Naive thymus-derived CD4-positive, alpha-beta T cell (primary cell): ENCODE measurements around the gene TMEM271. TPM values are rescaled to one million over a fixed set of nuclear protein-coding genes. Genes with fewer than 3 reads are reported as not detected.

ENCODE experiments used
- ATAC-seq: fragments of 150-1000 bp; cut with Tn5 transposase; 2 replicates; pipeline ENCODE4 v1.10.0; 2021; ENCODE audit warnings: mild to moderate bottlenecking, moderate library complexity
- CTCF ChIA-PET: fragments of 350-600 bp; sonication (Branson Sonifier 250); formaldehyde crosslinking; loops from one replicate; lab custom pipeline; 2021; ENCODE audit warnings: antibody characterized with exemption; lab: Charles Lee
- POLR2A ChIA-PET: fragments of 350-600 bp; sonication (Branson Sonifier 250); formaldehyde crosslinking; loops from one replicate; lab custom pipeline; 2021; ENCODE audit warnings: antibody characterized with exemption, inconsistent platforms; lab: Charles Lee
- DNase-seq, 9 donors: peaks; one replicate each; pipeline versions ENCODE4 v3.0.0 to v3.0.0-alpha.2; 2020 to 2022; ENCODE audit warnings: mixed read lengths in 1 of 9
- H3K27ac ChIP-seq: one replicate; pipeline ENCODE4 v1.7.0; 2013; ENCODE audit warnings: mild to moderate bottlenecking, low read depth, low read length, moderate library complexity
- H3K27me3 ChIP-seq, 2 donors: one replicate each; pipeline ENCODE4 v1.7.0; 2013; ENCODE audit warnings: low read length in 2 of 2, mild to moderate bottlenecking in 2 of 2, moderate library complexity in 2 of 2; ENCODE audit not compliant: control insufficient read depth in 2 of 2, insufficient read depth in 2 of 2
- H3K36me3 ChIP-seq, 3 experiments: 1 replicate in 2 of 3; 2 replicates in 1 of 3; pipeline ENCODE4 v1.7.0; 2013; ENCODE audit warnings: low read length in 3 of 3, mild to moderate bottlenecking in 3 of 3, moderate library complexity in 1 of 3; ENCODE audit not compliant: insufficient read depth in 3 of 3, control insufficient read depth in 2 of 3
- H3K4me1 ChIP-seq, 2 donors: one replicate each; pipeline ENCODE4 v1.7.0; 2013; ENCODE audit warnings: low read length in 2 of 2, mild to moderate bottlenecking in 2 of 2, moderate library complexity in 1 of 2; ENCODE audit not compliant: control insufficient read depth in 2 of 2, insufficient read depth in 2 of 2
- H3K4me3 ChIP-seq: 2 replicates; pipeline ENCODE4 v1.7.0; 2013; ENCODE audit warnings: mild to moderate bottlenecking, low read length
- H3K9me3 ChIP-seq, 3 experiments: 1 replicate in 2 of 3; 2 replicates in 1 of 3; pipeline ENCODE4 v1.7.0; 2013; ENCODE audit warnings: low read length in 3 of 3; ENCODE audit not compliant: control insufficient read depth in 2 of 3
- H3K27ac Mint-ChIP-seq, 9 donors: one replicate each; pipeline ENCODE4 v1.8.0; 2020 to 2022; ENCODE audit warnings: mixed read lengths in 9 of 9, mild to moderate bottlenecking in 8 of 9, moderate library complexity in 5 of 9, inconsistent platforms in 2 of 9
- H3K27me3 Mint-ChIP-seq, 5 donors: one replicate each; pipeline ENCODE4 v1.8.0; 2021 to 2022; ENCODE audit warnings: mixed read lengths in 5 of 5, mild to moderate bottlenecking in 1 of 5
- H3K36me3 Mint-ChIP-seq, 5 donors: one replicate each; pipeline ENCODE4 v1.8.0; 2020 to 2022; ENCODE audit warnings: mixed read lengths in 5 of 5, mild to moderate bottlenecking in 3 of 5, inconsistent platforms in 1 of 5
- H3K4me1 Mint-ChIP-seq, 7 donors: one replicate each; pipeline ENCODE4 v1.8.0; 2020 to 2022; ENCODE audit warnings: mixed read lengths in 7 of 7, mild to moderate bottlenecking in 3 of 7, inconsistent platforms in 1 of 7
- H3K4me3 Mint-ChIP-seq, 10 donors: one replicate each; pipeline ENCODE4 v1.8.0; 2020 to 2022; ENCODE audit warnings: mild to moderate bottlenecking in 10 of 10, mixed read lengths in 10 of 10, moderate library complexity in 6 of 10, inconsistent platforms in 2 of 10
- H3K9me3 Mint-ChIP-seq, 11 donors: one replicate each; pipeline ENCODE4 v1.8.0; 2020 to 2022; ENCODE audit warnings: mixed read lengths in 11 of 11, mild to moderate bottlenecking in 4 of 11, inconsistent platforms in 1 of 11, moderate library complexity in 1 of 11
- intact Hi-C, 2 donors: fragments of 100-400 bp; cut with micrococcal nuclease; formaldehyde crosslinking; loops; one replicate each; pipeline ENCODE4 v1.15.1; 2023
- polyA plus RNA-seq, 2 donors: library from polyadenylated mRNA; unstranded; fragments of 300-500 nt; fragmentation: Illumina TruSeq; gene quantifications; one replicate each; pipeline ENCODE4 v1.2.3, GENCODE V29; 2021
- total RNA-seq, 6 experiments: library from RNA in 5 of 6; stranded (reverse) in 5 of 6; gene quantifications; 1 replicate in 5 of 6; 2 replicates in 1 of 6; pipeline ENCODE4 v1.2.3 and lab custom pipeline; 2021 to 2026

Gene TMEM271
- not detected for total RNA-seq
- not detected for polyA plus RNA-seq
- not detected for total RNA-seq (lab: John Stamatoyannopoulos, UW)

- Mint-ChIP-seq H3K27me3 (peaks cover 54 to 72% (median 66%) of the 10 kb centered on the region in 5 donors), H3K4me1 (peaks cover 5 to 18% (median 13%) of the 10 kb centered on the region in 7 donors), H3K4me3 (peak within 1 kb of the TSS; percentile 38 to 86 (median 72)), H3K9me3 (peaks cover 0 to 20% (median 12%) of the 10 kb centered on the region in 11 donors), H3K27ac (peak within 1 kb of the TSS in 1 of 9 donors; percentile 80), H3K36me3 (peaks cover 0 to 11% (median 4%) of the 10 kb centered on the region in 5 donors)
- H3K4me1 ChIP-seq: no peaks in the 10 kb centered on the region
- H3K27me3 ChIP-seq: peaks cover 0 to 4% of the 10 kb centered on the region in 2 donors
- H3K9me3 ChIP-seq: peaks cover 0 to 4% (median 0%) of the 10 kb centered on the region in 3 experiments
- ChIA-PET POLR2A (no interaction called here), CTCF (no interaction called here)
- ATAC-seq (no peak), DNase-seq (no peak)
- no peak within 1 kb of the TSS for H3K27ac ChIP-seq
- H3K36me3 ChIP-seq: no peaks in the 10 kb centered on the region
- H3K4me3 ChIP-seq: no peak within 1 kb of the TSS
- intact Hi-C loops: no loop called here
Observed at GRCh38 chr4:576245-576821, at the start of gene TMEM271. Gene TMEM271, minus strand, starts transcription at chr4:576295. Its CDS starts 233 bp downstream, at chr4:576062.

GRCh38 chr4:625631-626161 lies 49.6 kb upstream of the TMEM271 start:
- Histone ChIP-seq H3K27me3 (no peaks in the 10 kb centered on the region), H3K4me1 (no peaks in the 10 kb centered on the region), H3K27ac (no peak overlapping the region), H3K9me3 (no peaks in the 10 kb centered on the region), H3K36me3 (no peaks in the 10 kb centered on the region), H3K4me3 (no peak overlapping the region)
- Mint-ChIP-seq H3K4me3 (no peak overlapping the region), H3K4me1 (no peaks in the 10 kb centered on the region), H3K27ac (no peak overlapping the region), H3K27me3 (peaks cover 0 to 20% (median 6%) of the 10 kb centered on the region in 5 donors), H3K36me3 (peaks cover 0 to 1% (median 0%) of the 10 kb centered on the region in 5 donors), H3K9me3 (peaks cover 0 to under 1% (median 0%) of the 10 kb centered on the region in 11 donors)
- ChIA-PET CTCF (no interaction called here), POLR2A (no interaction called here)
- DNase-seq (no peak), ATAC-seq (no peak)
- intact Hi-C loops: no loop called here

GRCh38 chr4:624705-625590 lies 48.9 kb upstream of the TMEM271 start, which contains the start of gene PDE6B:
Gene PDE6B, plus strand, starts transcription at chr4:625573. Its CDS starts 54 bp downstream, at chr4:625627.
- no peaks in the 10 kb centered on the region for H3K27me3 ChIP-seq
- H3K36me3 Mint-ChIP-seq: peaks cover 0 to 3% (median 0%) of the 10 kb centered on the region in 5 donors
- H3K4me1 ChIP-seq: no peaks in the 10 kb centered on the region
- CTCF ChIA-PET: no interaction called here
- H3K9me3 ChIP-seq: no peaks in the 10 kb centered on the region
- H3K27ac ChIP-seq: no peak within 1 kb of the TSS
- no peak within 1 kb of the TSS for H3K27ac Mint-ChIP-seq
- POLR2A ChIA-PET: no interaction called here
- DNase-seq (no peak), ATAC-seq (no peak)
- H3K4me3 ChIP-seq: no peak within 1 kb of the TSS
- peaks cover 0 to 2% (median 0%) of the 10 kb centered on the region in 11 donors for H3K9me3 Mint-ChIP-seq
- no peaks in the 10 kb centered on the region for H3K4me1 Mint-ChIP-seq
- H3K27me3 Mint-ChIP-seq: peaks cover 0 to 26% (median 13%) of the 10 kb centered on the region in 5 donors
- no peaks in the 10 kb centered on the region for H3K36me3 ChIP-seq
- intact Hi-C loops: no loop called here
- H3K4me3 Mint-ChIP-seq: no peak within 1 kb of the TSS

- DNase-seq (no peak), ATAC-seq (no peak)
- H3K4me3 Mint-ChIP-seq: no peak overlapping the region
- no peak overlapping the region for H3K27ac Mint-ChIP-seq
- peaks cover 0 to 32% (median 15%) of the 10 kb centered on the region in 5 donors for H3K27me3 Mint-ChIP-seq
- H3K9me3 ChIP-seq: no peaks in the 10 kb centered on the region
- H3K36me3 Mint-ChIP-seq: peaks cover 0 to 4% (median 0%) of the 10 kb centered on the region in 5 donors
- H3K4me1 Mint-ChIP-seq: no peaks in the 10 kb centered on the region
- no peak overlapping the region for H3K27ac ChIP-seq
- intact Hi-C loops: no loop called here
- ChIA-PET CTCF (no interaction called here), POLR2A (no interaction called here)
- H3K4me3 ChIP-seq: no peak overlapping the region
- H3K4me1 ChIP-seq: no peaks in the 10 kb centered on the region
- H3K36me3 ChIP-seq: no peaks in the 10 kb centered on the region
- peaks cover 0 to 2% (median 0%) of the 10 kb centered on the region in 11 donors for H3K9me3 Mint-ChIP-seq
- H3K27me3 ChIP-seq: no peaks in the 10 kb centered on the region
Observed at GRCh38 chr4:623914-624566, 47.9 kb upstream of the TMEM271 start.

- ChIA-PET POLR2A (no interaction called here), CTCF (no interaction called here)
- H3K4me3 Mint-ChIP-seq: no peak overlapping the region
- H3K4me3 ChIP-seq: no peak overlapping the region
- no peak for DNase-seq
- ATAC-seq: no peak
- H3K27ac Mint-ChIP-seq: no peak overlapping the region
- H3K27me3 Mint-ChIP-seq: peaks cover 0 to 32% (median 15%) of the 10 kb centered on the region in 5 donors
- H3K4me1 Mint-ChIP-seq: no peaks in the 10 kb centered on the region
- no peaks in the 10 kb centered on the region for H3K4me1 ChIP-seq
- no peak overlapping the region for H3K27ac ChIP-seq
- peaks cover 0 to 4% (median 0%) of the 10 kb centered on the region in 5 donors for H3K36me3 Mint-ChIP-seq
- H3K36me3 ChIP-seq: no peaks in the 10 kb centered on the region
- peaks cover 0 to 2% (median 0%) of the 10 kb centered on the region in 11 donors for H3K9me3 Mint-ChIP-seq
- no peaks in the 10 kb centered on the region for H3K9me3 ChIP-seq
- intact Hi-C loops: no loop called here
- H3K27me3 ChIP-seq: no peaks in the 10 kb centered on the region
Observed at GRCh38 chr4:622996-623913, 47.2 kb upstream of the TMEM271 start.
